GM12874 (cell line): ENCODE data around the gene NDUFA5.

Source experiments
- CTCF ChIP-seq: IDR thresholded peaks from 2 replicates; pipeline ENCODE4 v1.5.1; 2011; ENCODE audit warnings: low read depth, mild to moderate bottlenecking, control low read depth, low read length, moderate library complexity; ENCODE audit not compliant: insufficient read depth

Gene NDUFA5

DNA sequence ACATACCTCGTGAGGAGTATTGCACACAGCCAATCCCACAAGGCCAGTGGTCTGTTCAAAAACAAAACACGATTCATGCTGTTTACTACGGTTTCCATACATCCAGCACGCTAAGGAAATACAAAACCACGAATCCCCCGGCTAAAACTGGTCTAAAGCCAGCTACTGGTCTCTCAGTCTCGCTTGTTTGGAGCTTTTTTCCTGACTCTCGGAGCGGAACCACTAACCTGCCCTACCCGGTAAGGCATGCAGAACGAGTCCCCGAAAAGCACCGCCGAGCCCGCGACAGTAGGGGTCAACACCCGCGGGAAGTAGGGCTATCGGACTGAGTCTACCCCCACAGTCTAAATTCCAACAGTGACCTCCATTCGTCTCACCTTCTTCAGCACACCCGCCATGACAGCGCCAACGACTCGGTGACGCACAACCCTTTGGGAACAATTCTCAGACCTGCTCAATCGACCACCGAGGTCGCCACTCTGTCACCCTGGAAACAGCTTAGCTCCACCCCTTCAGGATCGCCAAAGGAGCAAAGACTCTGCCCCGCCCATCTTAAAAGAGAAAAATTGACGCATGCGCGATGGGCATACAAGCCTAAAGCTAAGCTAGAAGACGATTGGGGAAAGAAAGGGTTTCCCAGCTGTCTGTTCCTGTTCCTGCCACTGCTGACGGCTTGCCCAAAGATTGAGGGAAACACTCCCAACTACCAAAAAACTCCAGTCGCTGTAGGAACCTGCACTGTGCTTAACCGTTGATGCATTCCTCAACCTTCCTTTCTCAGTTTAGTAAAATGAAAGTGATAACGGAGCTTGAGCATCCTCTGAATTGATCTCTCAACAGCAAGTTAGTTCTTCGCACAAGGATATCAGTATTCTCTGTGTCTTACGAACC is at the start of gene NDUFA5:
Gene NDUFA5 (minus strand): TSS at position 421 of the 891 bp plus-strand sequence. CDS start 23 bp downstream, at position 398.
- TF ChIP-seq CTCF: no peak

- TF ChIP-seq CTCF: no peak
Measured at GRCh38 chr7:123604739-123605138, 47.1 kb upstream of the NDUFA5 start.

GRCh38 chr7:123602648-123603047 is 45.0 kb upstream of the NDUFA5 start:
- TF ChIP-seq CTCF: no peak

DNA sequence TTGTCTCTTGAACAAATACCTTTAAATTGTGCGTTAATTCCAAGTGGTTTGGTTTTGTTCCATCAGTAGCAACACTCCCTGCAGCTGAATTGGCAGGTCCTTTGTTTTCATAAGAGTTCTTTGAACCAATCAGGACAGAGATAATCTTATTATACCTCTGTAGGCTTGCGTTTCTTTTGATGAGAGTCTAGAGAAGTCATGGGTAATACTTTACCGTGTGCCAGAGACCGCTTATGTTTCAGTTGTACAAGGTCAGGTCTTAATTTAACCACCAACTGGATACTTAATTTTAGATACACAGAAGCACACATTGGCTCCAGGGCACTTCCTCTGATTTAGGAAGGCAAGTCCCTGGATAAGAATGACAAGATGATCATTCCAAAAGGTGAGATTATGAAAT is 43.9 kb upstream of the NDUFA5 start, which contains the start of gene ASB15:
Gene ASB15 (plus strand): TSS at position 292 of the 400 bp plus-strand sequence. CDS start 12,682 bp downstream, outside the sequence.
- no peak for TF ChIP-seq CTCF

GRCh38 chr7:123600876-123601275 is 43.3 kb upstream of the NDUFA5 start:
- no peak for TF ChIP-seq CTCF

GRCh38 chr7:123599766-123600165 is 42.1 kb upstream of the NDUFA5 start:
- TF ChIP-seq CTCF: no peak

GRCh38 chr7:123598657-123599056 is 41.0 kb upstream of the NDUFA5 start:
- TF ChIP-seq CTCF: no peak
